CD1c-positive myeloid dendritic cell (primary cell): ENCODE measurements around the gene NUDT19.
"Not testable (repeated sequence)": the region's sequence is repeated elsewhere in the genome, so short reads cannot be mapped to it uniquely, and the experiment has no call there.

Source experiments
- DNase-seq: peaks from one replicate; pipeline ENCODE4 v3.0.0-alpha.2; 2016; ENCODE audit errors: extremely low spot score

NUDT19 gene

DNA sequence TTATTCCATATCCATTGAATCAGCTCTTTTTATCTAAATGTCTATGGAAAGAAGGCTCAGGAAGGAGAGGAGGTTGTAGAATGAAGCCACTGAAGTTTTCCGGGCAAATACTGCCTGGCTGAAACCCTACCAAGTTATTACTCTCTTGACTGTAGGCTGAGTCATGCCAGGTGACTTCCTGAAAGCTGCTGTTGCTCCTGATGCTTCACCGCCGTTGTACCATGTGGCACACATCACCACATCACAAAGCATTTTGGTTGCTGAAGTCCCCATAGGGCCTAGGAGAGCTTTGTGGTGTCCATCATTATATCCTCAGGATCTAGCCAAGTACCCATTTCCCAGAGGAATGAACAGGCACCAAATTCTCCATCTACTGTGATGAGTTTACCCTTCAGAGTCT is 16.8 kb downstream of the NUDT19 start:
- DNase-seq, result no peak

DNA sequence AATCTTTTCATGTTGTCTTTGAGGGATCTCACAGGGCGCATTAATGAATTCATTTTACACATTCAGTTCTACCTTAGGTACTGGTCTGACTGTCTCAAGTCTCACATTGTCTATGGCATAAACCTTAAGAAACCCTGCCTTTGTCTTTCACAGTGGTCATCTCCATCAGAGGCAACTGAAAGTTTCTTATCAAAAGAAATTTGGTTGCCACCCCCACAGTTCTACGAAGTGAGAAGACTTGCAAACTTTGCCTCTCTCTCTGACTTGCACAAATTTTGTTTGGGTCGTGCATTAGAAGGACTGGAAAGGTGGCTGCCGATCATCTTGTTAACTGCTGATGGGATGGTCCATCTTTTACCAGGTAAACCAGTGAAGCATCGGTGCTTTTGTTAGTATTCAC is 17.4 kb downstream of the NUDT19 start:
- no peak for DNase-seq

DNA sequence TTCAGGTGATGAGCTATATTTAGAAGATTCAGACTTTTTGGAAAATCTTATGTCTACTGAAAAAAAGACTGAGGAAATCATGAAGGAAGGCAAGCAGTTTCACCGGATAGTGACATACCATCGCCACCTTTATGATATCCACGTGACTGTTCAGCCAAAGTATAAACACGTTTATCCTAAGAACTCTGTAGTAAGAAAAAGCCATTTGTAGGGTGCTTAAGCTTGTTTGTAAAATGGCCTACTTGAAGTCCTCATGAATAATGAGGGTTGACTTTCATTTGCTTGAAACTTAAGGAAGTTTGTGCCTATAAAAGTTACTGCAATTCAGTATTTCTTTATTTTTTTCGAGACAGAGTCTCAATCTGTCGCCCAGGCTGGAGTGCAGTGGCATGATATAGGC is 20.1 kb downstream of the NUDT19 start:
- no peak for DNase-seq

DNA sequence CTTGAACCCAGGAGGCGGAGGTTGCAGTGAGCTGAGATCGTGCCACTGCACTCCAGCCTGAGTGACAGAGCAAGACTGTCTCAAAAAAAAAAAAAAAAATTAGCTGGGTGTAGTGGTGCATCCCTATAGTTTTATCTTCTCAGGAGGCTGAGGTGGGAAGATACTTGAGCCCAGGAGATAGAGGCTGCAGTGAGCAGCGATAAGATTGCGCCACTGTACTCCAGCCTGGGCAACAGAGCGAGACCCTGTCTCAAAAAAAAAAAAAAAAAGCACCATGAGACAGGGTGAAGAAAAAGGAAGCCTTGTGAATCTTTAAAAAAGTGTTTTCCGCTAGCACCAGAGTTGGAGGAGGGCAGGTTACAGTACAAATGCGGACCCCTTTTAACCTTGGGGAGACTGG is 24.6 kb downstream of the NUDT19 start:
- DNase-seq, result not testable (repeated sequence)

DNA sequence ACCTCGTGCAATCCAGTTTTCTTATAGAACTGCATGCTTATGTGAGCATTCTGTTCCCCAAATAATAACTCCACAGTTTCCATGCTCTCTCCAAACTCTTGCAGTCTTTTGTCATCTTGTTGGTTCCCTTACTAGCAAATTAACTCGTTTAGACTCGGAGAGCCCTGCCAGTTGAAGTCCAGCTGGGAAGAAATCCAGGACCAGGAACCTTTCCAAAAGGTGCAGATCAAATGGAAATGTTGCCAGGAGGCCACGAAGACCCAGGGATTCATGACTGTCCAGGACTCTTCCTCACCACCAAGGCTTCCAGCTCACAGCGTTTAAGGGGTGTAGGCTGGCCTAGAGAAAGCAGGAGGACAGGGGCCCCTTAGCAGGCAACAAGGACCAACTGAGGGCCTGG is 25.9 kb downstream of the NUDT19 start:
- DNase-seq, result no peak

DNA sequence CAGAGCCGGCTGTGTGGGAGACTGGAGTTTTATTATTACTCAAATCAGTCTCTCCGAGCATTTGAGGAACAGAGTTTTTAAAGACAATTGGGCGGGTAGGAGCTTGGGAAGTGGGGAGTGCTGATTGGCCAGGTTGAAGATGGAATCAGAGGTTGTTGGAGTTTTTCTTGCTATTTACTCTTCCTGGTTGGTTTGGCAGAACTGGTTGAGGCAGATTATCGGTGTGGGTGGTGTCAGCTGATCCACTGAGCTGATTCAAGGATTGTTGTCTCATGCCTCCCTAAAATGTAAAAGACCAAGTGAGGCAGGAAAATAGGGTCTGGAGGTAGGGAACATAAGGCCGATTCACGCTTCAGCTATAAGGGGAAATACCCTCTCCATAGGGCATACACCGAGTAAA is 26.7 kb downstream of the NUDT19 start:
- DNase-seq, result no peak

DNA sequence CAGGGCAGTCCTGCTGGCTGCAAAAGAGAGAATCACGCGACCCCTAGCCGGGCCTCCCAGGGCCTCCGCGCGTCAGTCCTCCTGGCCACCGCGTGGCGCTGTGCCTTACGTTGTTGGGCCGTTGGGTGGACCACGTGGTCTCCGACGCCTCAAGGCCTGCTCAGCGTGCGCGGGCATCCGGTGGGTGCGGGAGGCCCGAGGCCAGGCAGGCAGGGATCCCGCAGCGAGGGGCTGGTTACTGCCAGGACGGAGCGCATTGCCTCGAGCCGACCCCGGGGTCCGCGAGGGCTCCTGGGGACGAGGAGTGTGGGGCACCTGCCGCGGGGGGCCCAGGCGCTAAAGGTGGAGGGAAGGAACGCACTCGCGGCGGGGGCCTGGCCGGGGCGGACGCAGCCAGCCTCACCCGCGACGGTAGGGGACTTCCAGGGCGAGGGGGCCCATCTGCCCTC is 28.0 kb downstream of the NUDT19 start, which contains the start of gene TDRD12:
Gene TDRD12, plus strand, starts transcription at position 157 of the 449 bp plus-strand sequence. CDS start 306 bp downstream, outside the sequence.
- no peak for DNase-seq

DNA sequence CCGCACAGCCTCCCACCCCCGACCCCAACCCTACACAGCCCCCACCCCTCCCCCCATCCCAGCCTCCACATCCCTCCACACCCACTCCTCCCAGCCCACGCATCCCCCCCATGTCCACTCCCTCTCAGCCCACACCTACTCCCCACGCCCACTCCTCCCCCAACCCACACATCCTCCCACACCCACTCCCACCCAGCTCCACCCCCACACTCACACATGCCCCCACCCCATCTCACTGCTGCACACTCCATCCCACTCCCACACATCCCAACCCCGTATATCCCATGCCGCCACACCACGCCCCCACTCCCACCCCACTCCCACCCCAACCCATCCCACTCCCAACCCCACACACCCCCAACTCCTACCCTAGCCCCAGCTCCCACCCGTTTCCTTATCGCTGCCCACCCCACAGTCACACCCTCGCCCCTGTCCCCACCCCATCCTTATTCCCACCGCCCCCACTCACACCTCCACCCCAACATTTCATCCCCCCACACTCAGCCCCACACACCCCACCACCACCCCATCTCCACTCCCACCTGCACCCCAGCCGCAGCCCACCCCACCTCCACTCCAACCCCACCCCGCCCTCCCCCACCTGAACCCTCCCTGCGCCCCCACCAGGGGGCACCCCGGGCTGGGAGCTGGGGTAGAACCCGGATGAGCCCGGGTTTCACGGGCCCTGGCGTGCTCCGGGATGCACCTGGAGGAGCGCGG is 28.8 kb downstream of the NUDT19 start:
- no peak for DNase-seq

- no peak for DNase-seq
Measured at GRCh38 chr19:32720936-32721250, 29.3 kb downstream of the NUDT19 start.

DNA sequence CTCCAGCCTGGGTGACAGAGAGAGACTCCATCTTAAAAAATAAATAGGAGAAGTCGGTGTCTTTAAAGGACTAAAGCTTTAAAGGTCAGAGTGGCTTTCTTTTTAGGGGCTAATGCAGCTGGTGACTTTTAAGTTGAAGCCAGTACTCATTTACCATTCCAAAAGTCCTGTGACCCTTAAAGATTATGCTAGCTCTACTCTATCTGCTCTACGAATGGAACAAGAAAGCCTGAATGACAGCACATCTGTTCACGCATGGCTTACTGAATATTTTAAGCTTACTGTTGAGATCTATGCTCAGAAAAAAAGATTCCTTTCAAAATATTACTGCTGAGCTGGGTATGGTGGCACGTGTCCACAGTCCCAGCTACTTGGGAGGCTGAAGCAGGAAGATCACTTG is 44.3 kb downstream of the NUDT19 start:
- DNase-seq, result no peak

- DNase-seq, result no peak
Measured at GRCh38 chr19:32743021-32743420, 51.4 kb downstream of the NUDT19 start.

DNA sequence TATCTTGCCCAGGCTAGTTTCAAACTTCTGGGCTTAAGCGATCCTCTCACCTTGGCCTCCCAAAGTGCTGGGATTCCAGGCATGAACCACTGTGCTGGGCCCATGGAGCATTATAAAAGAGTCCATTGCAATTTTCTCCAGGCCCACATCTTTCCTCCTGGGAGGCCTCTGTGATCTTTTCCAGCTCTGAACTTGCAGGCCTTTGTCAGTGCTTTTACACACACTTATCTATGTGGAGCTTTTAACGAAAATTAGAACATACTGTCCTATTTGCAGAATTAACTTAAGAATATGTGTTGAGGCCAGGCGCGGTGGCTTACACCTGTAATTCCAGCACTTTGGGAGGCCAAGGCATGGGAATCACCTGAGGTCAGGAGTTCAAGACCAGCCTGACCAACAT is 51.8 kb downstream of the NUDT19 start:
- no peak for DNase-seq

- DNase-seq, result no peak
Measured at GRCh38 chr19:32744555-32745325, 53.1 kb downstream of the NUDT19 start.

DNA sequence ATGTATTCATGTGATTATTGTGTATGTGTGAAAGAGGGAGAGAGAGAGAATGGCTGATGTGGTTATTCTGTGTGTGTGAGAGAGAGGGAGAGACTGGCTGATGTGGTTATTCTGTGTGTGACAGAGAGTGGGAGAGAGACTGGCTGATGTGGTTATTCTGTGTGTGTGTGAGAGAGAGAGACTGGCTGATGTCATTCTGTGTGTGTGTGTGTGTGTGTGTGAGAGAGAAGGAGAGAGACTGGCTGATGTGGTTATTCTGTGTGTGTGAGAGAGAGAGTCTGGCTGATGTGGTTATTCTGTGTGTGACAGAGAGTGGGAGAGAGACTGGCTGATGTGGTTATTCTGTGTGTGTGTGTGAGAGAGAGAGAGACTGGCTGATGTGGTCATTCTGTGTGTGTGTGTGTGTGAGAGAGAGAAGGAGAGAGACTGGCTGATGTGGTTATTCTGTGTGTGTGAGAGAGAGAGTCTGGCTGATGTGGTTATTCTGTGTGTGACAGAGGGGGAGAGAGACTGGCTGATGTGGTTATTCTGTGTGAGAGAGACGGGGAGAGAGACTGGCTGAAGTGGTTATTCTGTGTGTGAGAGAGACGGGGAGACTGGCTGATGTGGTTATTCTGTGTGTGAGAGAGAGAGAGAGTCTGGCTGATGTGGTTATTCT is 54.1 kb downstream of the NUDT19 start:
- DNase-seq, result peak; percentile 8

GRCh38 chr19:32746631-32747196 is 55.1 kb downstream of the NUDT19 start:
- DNase-seq, result peak; percentile 3

DNA sequence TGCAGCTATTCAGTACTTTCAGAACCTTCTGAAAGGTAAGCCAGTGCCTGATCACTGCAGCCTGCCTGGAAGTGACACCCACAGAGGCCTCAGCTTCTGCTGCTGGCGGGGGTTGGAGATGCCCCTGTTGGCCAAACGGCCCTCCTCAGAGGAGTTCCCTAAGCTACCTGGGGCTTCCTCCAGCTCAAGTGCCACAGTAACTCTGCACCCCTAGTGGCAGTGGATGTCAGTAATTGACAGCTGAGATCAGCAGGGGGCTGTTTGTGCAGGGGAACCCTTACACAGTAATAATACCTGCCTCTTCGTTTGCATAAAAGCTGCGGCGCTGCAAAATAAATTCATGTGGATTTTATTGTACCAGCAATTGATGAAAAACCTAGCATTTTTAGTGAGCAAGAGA is 56.9 kb downstream of the NUDT19 start:
- DNase-seq, result peak; percentile 4

- DNase-seq, result no peak
Measured at GRCh38 chr19:32748948-32749347, 57.3 kb downstream of the NUDT19 start.

- no peak for DNase-seq
Measured at GRCh38 chr19:32749361-32749760, 57.7 kb downstream of the NUDT19 start.

DNA sequence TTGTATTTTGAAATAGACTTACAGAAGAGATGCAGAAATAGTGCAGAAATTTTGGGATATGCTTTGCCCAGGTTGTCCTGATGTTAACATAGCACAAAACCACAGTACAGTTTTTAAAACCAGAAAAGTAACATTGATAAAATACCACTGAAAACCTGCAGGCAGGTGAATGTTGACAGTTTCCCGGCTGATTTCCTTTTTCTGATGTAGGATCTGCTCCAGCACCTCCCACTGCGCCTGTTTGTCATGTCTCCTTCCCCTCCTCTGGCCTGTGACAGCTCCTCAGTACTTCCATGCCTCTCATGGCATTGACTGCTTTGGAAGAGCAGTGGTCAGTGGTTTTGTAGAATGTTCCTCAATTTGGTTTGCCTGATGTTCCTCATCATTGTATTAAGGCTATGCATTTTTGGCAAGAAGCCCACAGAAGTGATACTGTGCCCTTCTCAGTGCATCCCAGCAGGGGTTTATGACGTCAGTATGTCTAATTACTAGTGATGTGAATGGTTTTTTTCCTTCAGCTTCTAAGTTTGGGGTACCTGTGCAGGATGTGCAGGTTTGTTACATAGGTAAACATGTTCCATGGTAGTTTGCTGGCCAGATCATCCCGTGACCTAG is 58.9 kb downstream of the NUDT19 start:
- DNase-seq, result peak; percentile 51

DNA sequence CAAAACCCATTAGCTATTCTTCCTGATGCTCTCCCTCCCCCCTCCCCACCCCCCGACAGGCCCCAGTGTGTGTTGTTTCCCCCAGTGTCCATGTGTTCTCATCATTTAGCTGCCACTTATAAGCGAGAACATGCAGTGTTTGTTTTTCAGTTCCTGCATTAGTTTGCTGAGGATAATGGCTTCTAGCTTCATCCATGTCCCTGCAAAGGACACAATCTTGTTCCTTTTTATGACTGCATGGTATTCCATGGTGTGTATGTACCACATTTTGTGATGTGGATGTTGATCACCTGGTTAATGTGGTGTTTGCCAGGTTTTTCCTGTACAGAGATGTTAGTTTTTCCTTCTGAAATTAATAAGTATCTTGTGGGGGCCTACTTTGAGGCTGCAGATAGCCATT is 59.4 kb downstream of the NUDT19 start:
- DNase-seq, result no peak

DNA sequence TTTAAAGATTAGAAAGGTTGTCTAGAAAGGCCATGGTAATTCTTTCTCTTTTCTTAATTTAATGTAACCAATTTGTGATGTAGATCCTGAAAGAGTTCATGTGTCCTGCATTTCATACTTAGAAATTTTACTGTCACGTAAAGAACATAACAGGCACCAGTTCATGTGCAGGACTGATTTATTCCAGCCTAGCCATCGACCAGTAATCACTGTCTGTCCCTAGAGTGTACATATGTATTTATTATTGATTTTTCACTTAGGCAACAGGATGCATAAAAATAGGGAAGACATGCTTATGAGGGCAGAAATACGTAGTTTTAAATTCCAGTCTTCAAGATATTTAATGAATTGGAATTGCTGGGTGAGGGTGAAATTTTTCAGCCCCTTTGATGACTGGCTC is 65.6 kb downstream of the NUDT19 start:
- no peak for DNase-seq
